ENCODE results near the gene CACNA1C.

- TF ChIP-seq CTCF (conservative IDR thresholded peaks at IDR 0.05 in 1 of 2, IDR thresholded peaks at IDR 0.05 in 1 of 2; ENCODE audit: extremely low read depth in 1 of 2, insufficient read depth in 1 of 2, low read depth in 1 of 2, low read length in 2 of 2), result no peak
- no peak for TF ChIP-seq EZH2 (IDR thresholded peaks at IDR 0.05; ENCODE audit: borderline replicate concordance, low read length)
Measured at GRCh38 chr12:2338381-2338780, 285.6 kb downstream of the CACNA1C start.
